GM19023 (cell line): Measurements from ENCODE around the gene OR6B1.
"Not testable (repeated sequence)": the region's sequence is repeated elsewhere in the genome, so short reads cannot be mapped to it uniquely, and the experiment has no call there.

Source experiments
- ATAC-seq: cut with Tn5 transposase; IDR thresholded peaks from one replicate; pipeline ENCODE4 v1.9.1; 2021; ENCODE audit warnings: mild to moderate bottlenecking, moderate library complexity; ENCODE audit not compliant: unreplicated experiment

Gene OR6B1

DNA sequence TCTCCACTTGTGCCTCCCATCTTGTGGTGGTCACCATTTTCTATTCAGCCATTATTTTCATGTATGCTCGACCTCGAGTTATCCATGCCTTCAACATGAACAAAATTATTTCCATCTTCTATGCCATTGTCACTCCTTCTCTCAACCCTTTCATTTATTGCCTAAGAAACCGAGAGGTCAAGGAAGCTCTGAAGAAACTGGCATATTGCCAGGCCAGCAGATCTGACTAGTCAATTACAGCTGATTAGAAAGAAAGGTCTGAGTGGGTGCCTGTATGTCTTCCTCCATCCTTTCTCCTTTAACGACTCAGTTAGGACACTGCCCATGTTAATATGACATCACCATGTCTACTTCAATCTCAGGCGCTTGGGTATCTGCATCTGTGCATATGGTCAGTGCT, 4.6 kb downstream of the OR6B1 start:
- no peak for ATAC-seq

DNA sequence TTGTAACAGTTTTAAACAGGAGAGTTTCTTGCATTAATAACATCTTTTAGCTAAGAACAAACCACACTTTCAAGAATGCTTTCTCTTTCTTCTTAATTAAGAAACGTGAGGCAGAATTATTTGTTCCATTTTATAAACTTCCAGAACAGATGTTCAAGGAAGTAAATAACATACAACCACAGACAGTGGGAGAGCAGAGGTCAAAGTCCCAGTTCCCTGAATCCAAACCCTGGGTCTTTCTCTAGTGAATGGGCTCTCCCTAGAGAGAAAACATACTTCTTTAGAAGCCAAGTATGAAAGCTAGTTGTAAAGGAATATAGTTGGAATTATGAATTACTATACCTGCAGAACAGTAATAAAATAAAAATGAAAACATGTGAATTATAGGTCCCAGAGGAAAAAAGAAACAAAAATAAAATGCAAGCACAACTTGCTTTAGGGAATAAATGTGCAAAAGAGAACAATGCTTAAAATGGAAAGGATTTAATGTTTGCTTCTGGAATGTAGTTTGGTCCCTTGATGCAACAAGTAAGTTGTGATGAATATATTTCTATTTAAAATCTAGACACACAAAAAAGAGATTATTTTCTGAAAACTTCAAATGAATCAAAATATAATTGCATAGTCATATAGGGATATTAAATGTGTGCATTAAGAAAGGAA, 6.0 kb downstream of the OR6B1 start:
- no peak for ATAC-seq

DNA sequence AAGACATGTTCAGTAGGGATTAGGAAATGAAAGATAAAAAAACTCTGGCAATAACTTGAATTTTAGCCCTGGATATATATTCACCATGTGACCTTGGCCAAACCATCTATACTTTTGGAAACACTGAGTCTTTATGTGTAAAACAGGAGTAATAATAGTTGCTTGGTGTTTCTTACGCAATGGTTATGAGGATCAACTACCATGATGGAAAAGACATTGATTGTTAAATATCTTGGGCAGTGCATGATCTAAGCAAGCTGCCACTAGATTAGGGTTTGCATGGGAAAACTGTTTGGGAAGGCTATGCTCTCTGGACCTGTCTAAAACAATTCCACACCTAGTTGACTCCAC, 6.5 kb downstream of the OR6B1 start:
- no peak for ATAC-seq

DNA sequence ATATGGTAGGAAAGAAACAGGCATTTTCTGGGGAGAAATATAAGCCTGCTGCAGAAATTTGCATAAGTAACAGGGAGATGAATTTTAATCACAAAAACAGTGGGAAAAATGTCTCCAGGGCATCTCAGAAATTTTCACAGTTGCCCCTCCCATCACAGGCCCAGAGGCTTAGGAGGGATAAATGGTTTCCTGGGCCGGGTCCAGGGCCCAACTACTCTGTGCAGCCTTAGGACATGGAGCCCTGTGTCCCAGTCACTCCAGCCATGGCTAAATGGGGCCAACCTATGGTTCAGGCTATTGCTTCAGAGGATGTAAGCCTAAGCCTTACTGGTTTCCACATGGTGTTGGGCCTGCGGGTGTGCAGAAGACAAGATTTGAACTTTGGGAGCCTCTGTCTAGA, 9.2 kb downstream of the OR6B1 start:
- ATAC-seq = no peak

DNA sequence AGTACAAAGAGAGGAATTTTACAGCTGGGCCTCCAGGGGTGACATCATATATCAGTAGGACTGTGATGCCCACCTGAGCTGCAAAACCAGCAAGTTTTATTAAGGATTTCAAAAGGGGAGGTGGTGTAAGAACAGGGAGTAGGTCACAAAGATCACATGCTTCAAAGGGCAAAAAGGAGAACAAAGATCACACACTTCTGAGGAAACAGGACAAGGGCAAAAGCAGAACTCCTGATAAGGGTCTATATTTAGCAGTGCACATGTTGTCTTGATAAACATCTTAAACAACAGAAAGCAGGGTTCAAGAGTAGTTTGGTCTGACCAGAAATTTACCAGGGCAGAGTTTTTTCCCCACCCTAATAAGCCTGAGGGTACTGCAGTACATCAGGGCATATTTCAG, 9.9 kb downstream of the OR6B1 start:
- ATAC-seq = not testable (repeated sequence)

DNA sequence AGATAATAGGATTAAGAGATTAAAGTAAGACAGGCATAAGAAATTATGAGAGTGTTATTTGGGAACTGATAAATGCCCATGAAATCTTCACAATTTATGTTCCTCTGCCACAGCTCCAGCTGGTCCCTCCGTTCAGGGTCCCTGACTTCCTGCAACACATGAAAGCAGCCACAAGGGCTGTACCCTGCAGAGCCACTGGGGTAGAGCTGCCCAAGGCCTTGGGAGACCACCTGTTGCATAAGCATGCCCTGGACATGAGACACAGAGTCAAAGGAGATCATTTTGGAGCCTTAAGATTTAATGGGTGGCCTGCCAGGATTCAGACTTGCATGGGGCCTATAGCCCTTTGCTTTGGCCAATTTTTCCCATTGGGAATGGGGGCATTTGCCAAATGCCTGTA, 10.7 kb downstream of the OR6B1 start:
- not testable (repeated sequence) for ATAC-seq

DNA sequence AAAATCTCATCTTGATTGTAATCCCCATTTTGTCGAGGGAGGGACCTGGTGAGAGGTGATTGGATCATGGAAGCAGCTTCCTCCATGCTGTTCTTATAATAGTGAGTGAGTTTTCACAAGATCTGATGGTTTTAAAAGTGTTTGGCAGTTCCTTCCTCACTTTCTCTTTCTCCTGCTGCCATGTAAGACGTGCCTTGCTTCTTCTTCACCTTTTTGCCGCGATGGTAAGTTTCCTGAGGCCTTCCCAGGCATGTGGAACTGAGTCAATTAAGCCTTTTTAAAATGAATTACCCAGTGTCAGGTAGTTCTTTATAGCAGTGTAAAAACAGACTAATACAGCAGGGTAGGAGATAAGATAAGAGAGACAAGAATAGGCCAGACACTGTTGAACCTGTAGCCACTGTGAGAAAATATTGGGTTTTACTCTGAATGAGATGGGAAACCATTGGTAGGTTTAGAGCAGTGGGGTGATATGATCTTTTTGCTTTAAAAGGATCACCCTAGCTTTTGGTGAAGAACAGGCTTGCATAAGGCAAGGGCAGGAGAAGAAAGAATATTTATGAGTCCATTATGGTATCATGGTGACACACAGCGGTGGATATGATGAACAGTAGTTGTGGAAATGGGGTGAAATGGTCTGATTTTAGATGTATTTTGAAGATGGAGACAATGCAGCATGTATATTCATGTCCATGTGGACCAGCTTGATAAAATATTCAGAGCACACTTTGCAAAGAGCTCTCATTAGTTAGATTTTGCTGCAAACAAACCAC, 11.5 kb downstream of the OR6B1 start:
- no peak for ATAC-seq

DNA sequence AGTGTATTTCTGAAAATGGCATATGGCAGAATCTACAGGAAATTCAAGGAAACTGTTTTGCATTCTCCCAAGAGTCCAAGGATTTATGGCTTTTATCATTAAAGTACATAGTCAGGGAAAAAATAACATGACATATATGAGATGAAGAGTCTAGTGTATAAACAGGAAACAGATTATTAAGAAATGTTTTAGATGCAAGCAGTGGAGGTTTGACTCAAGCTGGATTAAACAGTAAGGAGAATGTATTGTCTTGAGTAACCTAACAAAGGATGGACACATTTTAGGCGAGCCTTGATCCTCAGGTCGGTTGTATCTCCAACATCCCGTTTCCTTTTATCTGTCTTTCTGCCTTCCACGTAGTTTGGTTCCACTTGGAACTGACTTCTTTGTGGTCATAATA, 17.9 kb downstream of the OR6B1 start:
- no peak for ATAC-seq

DNA sequence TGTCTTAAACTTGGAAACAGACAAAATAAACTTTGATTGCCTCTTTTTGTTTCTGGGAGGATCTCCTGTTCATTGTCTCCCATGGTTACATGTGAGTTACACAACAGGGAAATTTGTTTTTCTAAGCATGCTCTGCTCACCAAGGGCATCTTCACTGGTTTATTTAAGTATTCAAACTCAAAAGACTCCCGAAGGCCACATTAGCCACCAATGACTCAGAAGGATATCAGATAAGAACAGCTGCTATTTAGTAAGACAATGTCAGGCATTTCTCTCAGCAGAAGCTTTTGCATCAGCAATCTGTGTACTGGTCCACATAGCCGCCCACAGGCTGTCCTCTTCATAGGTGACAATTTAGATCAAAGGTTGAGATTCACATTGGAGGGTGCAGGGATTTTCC, 19.3 kb downstream of the OR6B1 start:
- no peak for ATAC-seq

DNA sequence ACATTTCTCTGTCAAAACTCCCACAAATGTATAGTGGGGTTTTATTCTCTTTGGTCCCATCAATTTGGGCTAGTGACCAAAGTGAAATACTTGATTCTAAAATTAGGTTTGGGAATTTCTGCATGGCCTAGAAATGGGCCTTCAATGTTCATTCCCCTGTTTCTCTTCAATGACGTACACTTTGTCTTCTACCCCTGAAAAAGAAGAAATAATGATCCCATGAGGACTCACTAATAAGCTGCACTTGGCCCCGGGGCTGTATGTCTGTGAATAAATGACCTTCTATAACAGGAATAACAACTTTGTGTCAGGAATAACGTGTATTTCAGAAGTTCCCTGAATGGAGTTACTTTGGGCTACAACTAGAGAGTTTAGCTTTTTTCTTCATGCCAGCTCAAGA, 20.2 kb downstream of the OR6B1 start:
- ATAC-seq = no peak

DNA sequence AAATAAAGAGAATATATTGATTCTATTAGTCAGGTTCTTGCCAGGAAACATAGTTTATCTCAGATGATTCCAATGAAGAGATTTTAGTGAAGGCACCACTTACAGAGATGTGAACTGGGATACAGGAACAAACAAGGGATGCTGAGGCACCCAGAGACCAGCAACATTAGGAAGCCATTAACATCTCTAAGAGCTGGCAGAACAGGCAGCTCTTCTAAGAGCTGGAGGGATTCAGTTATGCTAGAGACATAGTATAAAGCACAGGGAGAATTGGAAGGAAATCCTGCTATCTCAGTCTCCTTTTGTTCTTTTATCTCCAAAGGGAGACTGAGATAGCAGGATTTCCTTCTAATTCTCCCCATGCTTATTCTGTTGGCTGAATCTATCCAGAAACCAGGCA, 22.0 kb downstream of the OR6B1 start:
- ATAC-seq = no peak

DNA sequence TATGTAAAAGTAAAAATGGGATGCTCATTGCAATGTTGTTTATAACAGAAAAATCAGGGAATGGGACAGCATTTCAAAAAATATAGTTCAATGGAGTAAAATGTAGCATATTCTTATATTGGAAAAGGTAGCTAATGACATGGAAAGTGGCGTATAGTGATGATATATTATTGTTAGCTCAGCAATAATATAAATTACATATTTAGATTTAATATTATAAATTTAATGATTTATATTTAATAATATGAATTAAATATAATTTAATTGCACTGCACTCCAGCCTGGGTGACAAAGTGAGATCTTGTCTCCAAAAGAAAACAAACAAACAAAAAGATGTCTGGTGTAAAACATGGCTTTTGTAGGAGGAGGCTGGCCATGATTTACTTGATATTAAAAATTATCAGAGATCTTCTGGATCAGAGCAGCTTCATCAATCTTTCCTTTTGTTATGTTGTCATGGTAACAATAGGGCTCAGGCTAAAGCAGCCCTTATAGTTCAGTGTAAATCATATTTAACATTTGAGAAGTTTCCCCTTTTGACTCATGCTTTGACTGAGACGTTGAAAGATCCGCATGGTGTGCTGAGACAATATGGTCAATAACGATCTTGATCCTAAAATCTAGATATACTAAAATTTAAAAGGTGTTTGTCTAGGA, 23.2 kb downstream of the OR6B1 start:
- ATAC-seq = no peak

DNA sequence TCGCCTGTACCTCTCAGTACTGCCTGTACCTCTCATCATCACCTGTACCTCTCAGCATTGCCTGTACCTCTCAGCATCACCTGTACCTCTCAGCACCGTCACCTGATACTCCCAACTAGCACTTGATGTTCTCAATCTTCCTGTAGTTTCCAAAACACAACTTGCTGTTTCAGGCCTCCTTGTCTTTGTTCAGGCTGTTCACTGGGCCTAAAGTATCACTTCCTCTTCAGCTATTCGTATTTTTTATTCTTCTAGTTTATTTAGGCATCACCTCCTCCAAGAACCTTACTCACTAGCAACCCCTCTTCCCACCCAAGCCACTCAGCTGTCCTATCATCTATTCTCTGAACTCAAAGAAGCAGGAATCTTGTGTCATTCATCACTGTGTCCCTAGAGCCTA, 24.1 kb downstream of the OR6B1 start:
- ATAC-seq = no peak

DNA sequence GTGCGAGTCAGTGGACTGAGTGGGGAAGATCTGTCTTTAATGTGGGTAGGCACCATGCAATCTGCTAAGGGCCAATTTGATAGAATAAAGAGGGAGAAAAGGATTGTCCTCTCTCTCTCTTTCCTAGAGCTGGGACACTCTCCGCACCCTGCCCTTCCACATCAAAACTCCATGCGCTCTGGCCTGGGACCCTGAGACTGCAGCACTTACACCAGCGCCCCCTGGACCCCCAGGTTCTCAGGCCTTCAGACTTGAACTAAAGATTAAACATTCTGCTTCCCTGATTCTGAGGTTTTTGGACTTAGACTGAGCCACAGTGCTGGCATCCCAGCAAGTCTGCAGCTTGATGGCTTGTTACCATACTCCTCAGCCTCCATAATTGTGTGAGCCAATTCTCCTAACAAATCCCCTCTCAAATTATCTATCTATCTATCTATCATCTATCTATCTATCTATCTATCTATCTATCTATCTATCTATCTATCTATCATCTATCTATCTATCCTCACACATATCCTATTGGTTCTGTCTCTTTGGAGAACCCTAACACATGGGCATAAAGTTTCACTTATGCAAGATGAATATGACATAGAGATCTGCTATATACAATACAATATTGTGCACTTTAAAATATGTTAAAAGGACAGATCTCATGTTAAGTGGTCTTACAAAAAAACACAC, 26.2 kb downstream of the OR6B1 start:
- no peak for ATAC-seq

DNA sequence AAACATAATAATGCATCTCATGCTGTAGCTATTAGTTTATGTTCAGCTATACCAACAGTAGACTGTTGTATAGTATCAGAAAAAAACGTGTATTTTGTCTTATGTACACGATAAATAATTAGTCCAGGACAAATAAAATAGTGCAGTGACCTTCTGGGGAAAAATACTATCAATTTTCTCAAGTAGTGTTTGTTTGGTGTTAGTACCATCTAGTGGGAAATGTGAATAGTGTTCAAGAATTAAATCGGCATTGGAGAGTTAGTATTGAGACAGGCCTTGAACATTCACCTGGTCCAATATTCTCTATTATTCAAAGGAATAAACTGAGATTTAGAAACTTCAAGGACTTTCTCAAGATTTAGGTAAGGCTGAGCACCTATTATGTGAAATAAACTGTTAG, 26.9 kb downstream of the OR6B1 start:
- no peak for ATAC-seq

DNA sequence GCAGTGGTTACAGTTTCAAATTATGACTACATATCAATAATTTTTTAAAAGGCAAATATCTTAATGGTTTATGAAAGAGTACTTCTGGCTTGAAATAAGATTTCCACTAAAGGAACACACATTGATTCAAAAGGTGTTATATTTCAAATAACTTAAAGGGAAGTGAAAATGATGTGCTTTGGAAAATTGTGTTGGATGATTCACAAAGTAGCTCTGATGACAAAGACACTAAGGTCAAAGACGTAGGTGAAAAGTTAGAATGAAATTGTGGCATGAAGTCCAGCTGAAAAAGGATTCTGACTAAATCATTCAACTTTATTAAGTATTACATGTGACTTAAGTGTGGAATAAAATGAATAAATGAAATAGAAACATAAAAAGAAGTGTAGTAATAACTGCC, 27.9 kb downstream of the OR6B1 start:
- ATAC-seq = no peak

DNA sequence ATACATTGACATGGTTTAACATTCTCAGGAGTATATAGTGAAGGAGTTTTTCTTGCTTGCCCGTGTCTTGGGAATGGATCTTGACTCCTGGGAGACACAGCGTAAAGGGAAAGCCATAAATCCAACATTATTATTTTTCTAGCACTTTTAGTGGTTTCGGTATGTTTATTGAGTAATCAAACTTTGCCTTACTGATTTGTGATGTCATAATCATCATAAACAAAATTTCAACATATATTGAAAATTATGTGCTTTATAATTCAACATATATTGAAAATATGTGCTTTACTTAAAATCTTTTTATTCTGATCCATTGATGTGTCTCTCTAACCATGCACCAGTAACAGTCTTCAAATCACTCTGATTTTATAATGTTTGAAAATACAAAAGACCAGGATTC, 28.4 kb downstream of the OR6B1 start:
- ATAC-seq = no peak

DNA sequence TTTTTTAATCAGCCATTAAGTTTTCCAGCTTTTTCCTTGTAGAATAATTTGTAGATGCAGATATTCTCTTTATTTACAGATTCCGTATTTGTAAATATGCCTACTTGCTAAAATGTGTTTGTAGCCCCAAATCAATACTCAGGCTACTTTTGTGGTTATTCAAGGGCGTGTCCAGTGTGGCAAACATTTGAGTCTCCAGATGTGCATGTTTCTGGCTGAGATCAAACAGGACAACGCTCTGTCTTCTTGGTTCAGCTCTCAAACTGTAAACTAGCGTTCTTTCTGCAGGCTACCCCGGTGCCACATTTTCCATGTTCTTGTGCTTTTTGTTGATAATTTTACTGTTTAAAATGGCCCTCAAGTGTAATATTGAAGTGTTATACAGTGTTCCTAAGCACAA, 32.4 kb downstream of the OR6B1 start:
- no peak for ATAC-seq

DNA sequence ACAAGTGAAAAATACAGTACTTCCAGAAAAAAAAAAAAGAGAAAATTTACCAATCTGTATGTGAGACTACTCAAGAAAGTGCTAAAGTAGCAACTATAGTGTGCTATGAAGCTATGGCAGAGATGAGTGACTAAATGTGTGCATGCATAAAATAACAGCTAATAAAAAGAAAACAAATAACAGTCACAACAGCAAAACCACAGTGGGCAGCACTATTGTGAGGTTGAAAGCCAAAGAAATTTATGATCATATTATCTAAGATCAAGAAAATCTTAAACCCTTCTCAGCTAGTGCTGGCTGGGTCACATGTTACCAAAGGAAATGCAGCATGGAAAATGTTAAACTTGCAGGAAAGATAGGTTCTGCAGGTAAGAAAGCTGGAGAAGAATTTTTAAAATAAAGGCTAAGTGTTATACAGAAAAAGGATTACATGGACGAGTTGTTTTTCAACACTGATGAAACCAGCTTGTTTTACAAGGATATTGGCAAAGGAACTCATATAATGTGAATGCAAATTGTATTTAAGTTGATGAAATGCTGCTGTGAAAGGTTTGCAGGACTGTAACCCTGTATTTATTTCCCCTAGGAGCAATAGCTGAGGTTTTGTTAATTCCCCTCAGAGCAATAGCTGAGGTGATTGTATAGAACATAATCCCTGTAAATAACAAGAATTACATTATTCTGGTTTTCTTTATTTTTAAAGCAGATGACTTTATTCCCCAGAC, 33.0 kb downstream of the OR6B1 start:
- ATAC-seq = no peak

DNA sequence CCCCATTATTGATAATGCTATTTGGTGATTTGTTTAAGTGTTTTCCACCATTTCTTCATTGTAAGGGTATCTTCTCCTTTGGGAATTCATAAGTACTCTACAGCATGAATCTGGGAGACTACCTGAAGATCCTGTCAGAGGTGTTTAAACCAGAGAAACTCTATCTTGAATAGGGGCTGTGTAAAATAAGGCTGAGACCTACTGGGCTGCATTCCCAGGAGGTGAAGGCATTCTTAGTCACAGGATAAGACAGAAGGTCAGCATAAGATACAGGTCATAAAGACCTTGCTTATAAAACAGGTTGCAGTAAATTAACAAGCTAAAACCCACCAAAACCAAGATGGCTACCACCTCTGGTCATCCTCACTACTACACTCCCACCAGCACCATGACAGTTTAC, 35.3 kb downstream of the OR6B1 start:
- ATAC-seq = no peak

DNA sequence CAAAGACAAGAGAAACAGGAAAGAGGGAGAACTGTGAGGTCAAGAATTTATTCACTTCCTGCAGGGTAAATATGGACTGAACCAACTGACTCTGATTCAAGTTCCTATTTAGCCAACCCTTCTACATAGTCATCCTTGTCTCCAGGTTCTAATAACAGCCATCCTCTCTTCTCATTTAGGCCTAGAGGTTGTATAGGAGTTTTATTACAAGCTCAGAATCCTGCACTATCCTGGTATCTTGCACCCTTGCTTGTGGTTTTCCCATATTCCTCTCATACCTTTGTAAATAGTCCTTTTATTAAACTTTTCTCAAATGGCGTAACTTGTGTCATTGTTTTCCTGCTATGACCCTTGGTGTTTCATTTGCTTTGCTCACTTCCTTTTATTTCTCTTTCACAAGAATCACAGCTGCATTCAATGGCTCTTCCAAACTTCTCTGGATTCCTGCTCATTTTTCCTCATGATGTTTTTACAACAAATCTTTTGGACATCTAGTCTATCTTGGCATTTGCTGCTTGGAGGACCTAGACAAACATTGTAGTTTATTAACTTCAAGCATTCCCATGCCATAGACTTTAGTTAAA, 36.3 kb downstream of the OR6B1 start:
- ATAC-seq = no peak
